NCI-H1417 (cell line): ENCODE measurements around the gene FAM20C.
A peak's percentile ranks its signal among the peaks of the same experiment; 100 is the strongest.
"Not testable (repeated sequence)": the region's sequence is repeated elsewhere in the genome, so short reads cannot be mapped to it uniquely, and the experiment has no call there.

Source experiments
- DNase-seq, 3 experiments: peaks; one replicate each; lab custom pipeline; 2025; lab: John Stamatoyannopoulos, UW

The FAM20C gene

GRCh38 chr7:291373-292092 is 99.2 kb downstream of the FAM20C start:
- DNase-seq = no peak

- DNase-seq = no peak
These were observed 99.9 kb downstream of the FAM20C start for GRCh38 chr7:292226-292625.

GRCh38 chr7:292826-293225 is 100.5 kb downstream of the FAM20C start:
- DNase-seq = no peak

GRCh38 chr7:293681-294439 is 101.5 kb downstream of the FAM20C start:
- no peak for DNase-seq

- DNase-seq = no peak
These were observed 102.2 kb downstream of the FAM20C start for GRCh38 chr7:294440-295154.

GRCh38 chr7:295155-296154 is 103.1 kb downstream of the FAM20C start:
- no peak for DNase-seq

- no peak for DNase-seq
These were observed 104.1 kb downstream of the FAM20C start for GRCh38 chr7:296373-296945.

GRCh38 chr7:297141-297540 is 104.8 kb downstream of the FAM20C start:
- DNase-seq = not testable (repeated sequence)

- DNase-seq = no peak
These were observed 105.4 kb downstream of the FAM20C start for GRCh38 chr7:297611-298374.

- no peak for DNase-seq
These were observed 106.0 kb downstream of the FAM20C start for GRCh38 chr7:298375-298702.

- DNase-seq = peak in 1 of 3 experiments; percentile 47
These were observed 106.4 kb downstream of the FAM20C start for GRCh38 chr7:298743-299142.

- no peak for DNase-seq
These were observed 106.8 kb downstream of the FAM20C start for GRCh38 chr7:299169-299568.

GRCh38 chr7:299628-300027 is 107.3 kb downstream of the FAM20C start:
- no peak for DNase-seq

- DNase-seq = no peak
These were observed 107.7 kb downstream of the FAM20C start for GRCh38 chr7:300048-300447.

GRCh38 chr7:300546-301290 is 108.3 kb downstream of the FAM20C start:
- DNase-seq = no peak

GRCh38 chr7:301291-302053 is 109.1 kb downstream of the FAM20C start:
- no peak for DNase-seq

GRCh38 chr7:302054-302992 is 110.0 kb downstream of the FAM20C start:
- no peak for DNase-seq

- DNase-seq = no peak
These were observed 111.1 kb downstream of the FAM20C start for GRCh38 chr7:303425-303824.
